Dermis blood vessel endothelial cell (primary cell): Measurements from ENCODE around the gene GABRD. TPM values are rescaled to one million over a fixed set of nuclear protein-coding genes. Genes with fewer than 3 reads are reported as not detected.

ENCODE experiments used
- DNase-seq: peaks from one replicate; pipeline ENCODE4 v3.0.0; 2010
- total RNA-seq: library from RNA; depleted of rRNA; stranded (reverse); fragments of >200 nt; gene quantifications from 2 replicates; pipeline ENCODE4 v1.2.3, GENCODE V29; 2014

The GABRD gene
- total RNA-seq, 1 donor from 2014 or later: 0.51 TPM

DNA sequence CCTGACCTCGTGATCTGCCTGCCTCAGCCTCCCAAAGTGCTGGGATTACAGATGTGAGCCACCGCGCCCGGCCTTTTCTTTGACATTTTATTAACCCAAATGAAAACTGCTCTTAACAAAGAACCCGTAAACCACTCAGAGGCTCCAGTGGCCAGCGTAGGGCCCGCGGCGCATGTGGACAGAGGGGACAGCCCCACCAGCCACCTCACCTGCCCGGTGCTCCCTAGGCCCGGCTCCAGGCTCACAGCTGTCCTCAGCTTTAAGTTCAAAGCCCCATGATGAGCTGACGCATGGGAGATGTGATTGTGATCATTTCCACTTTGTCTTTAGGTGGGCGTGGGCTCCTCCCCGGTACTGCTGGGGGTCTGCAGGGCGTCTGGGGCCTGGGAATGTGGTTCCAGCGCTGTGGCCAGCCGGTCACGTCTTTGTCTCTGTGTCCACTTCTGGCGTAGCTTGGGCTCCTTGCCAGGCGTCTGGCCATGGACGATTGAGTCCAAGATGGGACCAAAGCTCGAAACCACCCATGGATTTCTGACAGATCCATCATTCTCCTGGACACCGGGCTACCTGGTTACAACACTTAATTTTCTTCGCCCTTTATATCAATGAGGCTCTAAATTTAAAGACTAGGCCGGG, 37.9 kb downstream of the GABRD start:
- DNase-seq: no peak

GRCh38 chr1:2059290-2059953, 40.3 kb downstream of the GABRD start:
- no peak for DNase-seq

- no peak for DNase-seq
Observed at GRCh38 chr1:2060072-2060471, 40.9 kb downstream of the GABRD start.

DNA sequence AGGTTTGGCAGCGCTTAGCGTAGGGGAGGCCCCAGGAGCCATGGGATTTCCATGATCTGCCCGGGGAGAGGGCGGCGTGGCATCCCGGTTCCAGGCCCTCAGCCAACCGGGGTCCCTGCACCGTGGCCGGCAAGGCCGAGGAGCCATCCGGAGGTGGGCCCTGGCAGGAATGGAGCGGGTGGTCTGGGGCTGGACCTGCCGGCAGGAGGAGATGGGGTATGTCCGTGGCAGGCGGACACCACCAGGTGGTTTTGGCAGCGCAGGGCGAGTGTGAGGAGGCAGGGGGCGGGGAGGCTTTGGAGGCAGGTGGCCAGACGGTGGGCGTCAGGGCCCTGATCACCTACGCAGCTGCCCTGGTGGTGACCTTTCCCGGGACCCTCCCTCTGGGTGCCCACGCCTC, 41.4 kb downstream of the GABRD start:
- no peak for DNase-seq

DNA sequence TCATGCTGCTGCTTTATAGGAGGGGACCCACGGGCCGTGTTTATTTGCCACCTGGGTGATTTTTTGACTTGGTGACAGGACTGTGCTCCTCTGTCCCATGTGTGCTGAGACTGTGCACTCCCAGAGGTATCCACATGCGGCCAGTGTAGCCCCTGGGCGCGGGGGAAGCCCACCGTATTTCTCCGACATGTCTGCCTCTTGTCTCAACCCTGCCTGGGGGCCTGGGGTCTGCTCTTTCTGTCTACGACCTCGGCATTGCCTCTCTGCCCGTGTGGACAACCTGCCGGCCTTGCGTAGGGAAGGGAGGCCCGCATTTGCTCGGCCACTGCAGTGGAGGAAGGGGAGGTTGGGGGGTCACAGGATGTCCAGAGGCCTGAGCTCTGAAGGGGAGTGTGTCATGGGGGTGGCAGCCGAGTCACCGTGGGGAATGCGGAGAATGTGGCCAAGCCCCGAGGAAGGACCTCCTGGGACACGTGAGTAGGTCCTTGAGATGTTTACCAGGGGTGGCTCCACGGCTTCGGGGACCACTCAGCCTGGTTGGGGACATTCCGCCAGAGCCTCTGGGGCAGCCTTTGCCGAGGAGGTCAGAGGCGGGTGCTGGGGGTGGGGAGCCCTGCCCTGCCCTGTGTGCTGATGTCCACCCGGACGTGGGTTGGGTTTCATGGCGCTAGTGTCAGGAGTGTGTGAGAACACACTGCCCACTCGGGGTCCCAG, 42.1 kb downstream of the GABRD start:
- no peak for DNase-seq

DNA sequence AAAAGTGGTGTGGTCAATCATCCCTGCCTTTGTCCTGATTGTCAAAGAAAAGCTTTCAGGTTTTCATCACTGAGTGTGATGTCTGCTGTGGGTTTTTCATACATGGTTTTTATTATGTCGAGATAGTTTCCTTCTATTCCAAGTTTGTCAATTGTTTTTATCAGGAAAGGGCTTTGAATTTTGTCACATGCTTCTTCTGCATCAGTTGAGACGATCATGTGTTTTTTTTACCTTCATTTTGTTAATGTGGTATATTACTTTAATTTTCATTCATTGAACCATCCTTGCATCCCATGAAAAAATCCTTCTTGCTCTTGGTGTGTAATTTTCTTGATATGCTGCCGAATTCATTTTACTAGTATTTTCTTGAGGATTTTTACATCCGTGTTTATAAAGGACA, 46.6 kb downstream of the GABRD start:
- DNase-seq: no peak

- DNase-seq: no peak
Observed at GRCh38 chr1:2067393-2067792, 48.2 kb downstream of the GABRD start.

GRCh38 chr1:2067981-2068380, 48.8 kb downstream of the GABRD start:
- no peak for DNase-seq

- no peak for DNase-seq
Observed at GRCh38 chr1:2068951-2069350, 49.8 kb downstream of the GABRD start.

DNA sequence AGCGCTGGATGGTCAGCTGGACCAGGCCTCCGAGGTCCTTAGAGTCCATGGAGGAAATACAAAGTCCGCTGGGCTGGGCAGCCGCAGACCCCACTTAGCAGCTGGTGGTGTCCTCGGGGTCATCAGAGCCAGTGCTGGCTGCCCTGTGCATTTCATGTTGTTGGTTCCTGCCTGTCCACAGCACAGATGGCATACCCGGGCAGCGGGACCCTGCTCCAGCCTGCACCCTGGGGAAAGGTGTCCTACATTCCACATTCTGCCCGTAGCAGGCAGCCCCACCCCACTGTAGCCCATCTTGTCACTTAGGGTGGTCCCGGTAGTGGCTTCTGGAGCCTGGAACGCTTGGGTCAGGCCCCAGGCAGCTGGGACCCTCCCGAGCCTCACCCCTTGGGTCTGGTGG, 50.9 kb downstream of the GABRD start:
- DNase-seq: no peak

GRCh38 chr1:2070800-2071530, 51.8 kb downstream of the GABRD start:
- no peak for DNase-seq

DNA sequence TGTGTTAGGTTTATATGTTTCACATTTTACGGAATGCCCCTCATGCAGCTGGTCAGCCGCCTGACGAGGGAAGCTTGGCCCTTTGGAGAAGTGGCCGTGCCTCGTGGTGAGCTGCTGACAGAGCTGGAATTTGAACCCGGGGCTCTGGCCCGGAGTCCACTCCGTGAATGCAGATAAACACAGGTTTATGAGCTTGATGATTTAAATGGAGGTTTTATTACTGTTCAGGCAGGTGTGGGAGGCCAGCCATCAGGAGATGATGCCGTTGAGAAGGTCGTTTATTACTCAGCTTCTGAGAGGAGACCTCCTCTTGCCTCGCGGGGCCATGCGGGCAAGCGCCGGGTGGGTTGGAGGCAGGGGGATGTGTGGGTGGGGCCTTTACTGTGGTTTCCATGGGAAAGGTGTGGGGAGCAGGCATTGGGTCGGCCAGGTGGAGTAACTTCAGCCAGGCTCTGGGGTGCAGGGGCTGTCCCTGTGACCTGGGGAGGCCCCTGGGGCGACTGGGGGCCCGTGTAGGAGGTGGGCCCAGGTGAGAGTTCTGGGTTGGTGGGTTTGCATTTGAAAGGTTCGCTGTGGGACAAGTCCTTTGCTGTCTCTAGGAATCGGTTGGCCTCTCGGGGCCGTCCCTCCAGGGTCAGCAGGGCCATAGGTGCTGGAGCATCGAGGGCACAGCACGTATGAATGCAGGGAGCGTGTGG, 53.1 kb downstream of the GABRD start:
- DNase-seq: no peak

GRCh38 chr1:2072891-2073290, 53.7 kb downstream of the GABRD start:
- no peak for DNase-seq

DNA sequence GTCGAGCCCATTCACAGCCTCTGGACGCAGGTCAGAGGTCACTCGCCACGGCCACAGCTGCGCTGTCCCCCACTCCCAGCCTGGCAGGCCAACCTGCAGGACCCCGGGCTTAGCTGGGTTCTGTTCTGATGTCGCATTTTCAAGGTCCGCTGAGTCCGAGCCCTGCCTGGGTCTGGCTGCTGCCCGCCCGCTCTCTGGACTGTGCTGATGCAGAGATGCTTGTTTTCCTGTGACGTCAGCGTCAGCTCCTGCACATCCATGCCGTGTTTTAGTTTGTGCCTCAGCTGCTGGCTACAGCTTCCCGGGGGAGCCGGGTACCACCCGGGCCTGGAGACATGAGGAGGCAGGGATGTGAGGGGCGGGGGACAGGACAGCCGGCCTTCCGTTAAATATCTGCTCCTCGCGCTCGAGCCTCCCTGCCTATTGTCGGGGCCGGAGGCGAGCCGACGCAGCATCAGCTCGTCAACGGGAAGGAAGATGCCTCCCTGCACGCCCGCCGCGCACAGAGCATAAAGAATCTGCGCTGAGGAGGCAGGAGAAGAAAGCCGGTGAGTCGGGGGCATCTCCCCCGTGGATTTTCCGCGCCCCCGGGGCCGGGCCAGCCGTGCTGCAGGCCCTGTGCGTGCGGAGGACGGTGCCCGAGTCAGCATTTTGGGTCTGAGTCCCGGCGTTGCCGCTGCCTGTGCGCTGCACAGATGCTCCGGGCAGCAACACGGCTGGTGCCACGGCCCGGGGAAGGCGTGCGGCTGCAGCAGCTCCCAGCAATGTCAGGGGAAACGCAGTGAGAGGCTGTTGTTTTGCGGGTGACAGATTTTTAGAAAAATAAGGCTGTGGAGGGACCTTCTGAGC, 54.5 kb downstream of the GABRD start:
- peak; percentile 9 for DNase-seq

- no peak for DNase-seq
Observed at GRCh38 chr1:2074396-2074795, 55.3 kb downstream of the GABRD start.

DNA sequence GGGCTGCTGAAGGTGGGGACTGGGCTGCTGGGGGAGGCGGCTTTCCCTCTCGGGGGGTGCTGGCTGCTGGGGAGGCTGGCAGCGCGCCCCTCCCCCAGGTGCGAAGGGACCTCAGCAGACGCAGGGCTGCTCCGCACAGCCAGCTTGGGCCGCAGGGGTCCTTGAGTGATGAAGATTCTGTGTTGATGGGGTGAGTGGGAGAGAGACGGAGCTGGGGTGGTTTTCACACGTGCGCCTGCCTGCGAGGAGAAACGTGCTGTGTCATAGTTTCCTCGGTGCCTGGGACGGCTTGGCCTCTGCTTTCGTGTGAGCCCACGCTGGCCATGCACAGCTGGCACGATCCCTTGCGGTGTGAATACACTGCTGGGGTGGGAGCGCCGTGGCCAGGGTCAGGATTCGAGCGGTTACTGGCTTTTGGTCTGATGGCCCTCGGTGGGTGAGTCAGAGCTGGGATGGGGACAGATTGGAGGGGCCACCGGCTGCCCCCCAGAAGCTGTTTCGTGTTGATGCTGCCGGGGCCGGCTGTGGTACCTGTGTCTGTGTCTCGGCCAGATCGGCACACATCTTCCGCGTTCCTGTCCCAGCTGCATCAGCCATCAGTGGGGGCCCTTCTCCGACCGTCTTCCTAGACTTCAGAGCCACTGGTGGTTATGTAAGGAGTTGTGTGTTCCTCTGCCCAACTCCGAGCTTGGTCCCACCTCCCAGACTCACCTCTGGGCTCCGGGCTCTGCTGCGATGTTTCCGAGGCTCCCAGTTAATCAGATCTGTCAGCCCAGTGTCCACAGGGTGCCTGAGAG, 56.0 kb downstream of the GABRD start:
- DNase-seq: no peak

DNA sequence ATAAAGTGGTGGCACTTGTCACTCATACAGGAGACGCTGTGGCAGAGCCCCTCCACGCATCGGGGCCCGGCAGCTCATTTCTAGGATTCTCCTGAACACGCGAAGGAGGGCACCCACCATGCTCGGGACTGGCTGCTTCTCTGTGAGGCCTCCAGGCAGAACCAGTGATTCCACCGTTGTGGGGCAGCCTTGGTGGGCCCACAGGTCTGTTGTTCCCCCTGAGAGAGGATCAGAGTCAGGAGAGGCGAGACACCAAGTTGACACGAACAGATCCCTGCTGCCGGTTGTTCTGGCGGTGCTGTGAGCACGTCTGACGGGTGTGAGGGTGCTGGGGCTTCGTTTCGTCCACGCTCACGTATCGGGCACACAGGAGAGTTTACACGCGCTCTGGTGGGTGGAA, 57.7 kb downstream of the GABRD start:
- DNase-seq: no peak

DNA sequence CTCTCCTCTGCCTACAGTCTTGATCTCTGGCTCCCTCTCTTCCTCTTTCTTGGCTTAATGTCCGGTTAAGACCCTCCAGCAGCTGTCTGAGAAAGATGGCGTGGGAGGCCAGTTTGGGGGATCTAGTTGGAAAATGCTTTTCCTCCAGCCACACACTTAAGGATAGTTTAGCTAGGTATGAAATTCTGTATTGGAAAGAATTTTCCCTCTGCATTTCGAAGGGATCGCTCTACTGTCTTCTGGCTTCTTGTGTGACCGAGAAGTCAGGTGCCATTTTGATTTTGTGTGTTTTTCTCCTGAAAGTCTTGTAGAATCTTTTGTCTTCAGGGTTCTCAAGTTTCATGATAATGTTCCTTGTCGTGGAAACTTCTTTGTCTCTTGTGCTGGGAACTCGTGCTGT, 59.0 kb downstream of the GABRD start:
- no peak for DNase-seq

DNA sequence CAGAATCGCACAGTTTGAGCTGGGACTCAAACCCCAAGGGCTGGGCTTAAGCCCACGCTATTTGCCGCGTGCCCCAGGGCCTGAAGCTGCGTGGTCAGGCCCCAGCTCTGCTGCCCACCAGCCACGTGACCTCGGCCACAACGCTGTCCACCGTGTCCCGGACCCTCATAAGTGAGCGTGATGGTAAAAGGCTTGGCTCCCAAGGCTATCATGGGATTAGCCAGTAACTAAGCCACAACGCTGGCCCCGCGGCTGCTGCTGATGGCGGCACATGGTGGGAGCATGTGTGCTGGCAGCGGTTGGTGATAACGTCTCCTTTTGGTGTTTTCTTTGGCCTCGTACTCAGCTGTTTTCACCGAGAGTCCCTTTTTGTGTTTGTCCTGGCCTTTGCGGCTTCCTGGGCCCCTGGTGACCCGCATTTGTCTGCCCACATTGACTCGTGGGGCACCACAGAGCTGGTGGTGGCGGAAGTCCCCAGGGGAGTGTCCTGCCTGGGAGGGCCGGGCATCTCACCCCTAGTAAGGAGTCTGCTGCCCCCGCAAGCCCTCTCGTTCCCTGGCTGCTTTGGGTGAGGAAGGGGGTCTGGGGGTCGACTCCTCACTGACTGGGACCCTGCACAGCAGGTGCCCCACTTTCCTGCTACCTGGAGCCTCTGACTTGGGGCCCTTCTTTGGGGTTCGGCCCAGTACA, 60.4 kb downstream of the GABRD start:
- DNase-seq: no peak

- DNase-seq: no peak
Observed at GRCh38 chr1:2080140-2080539, 61.0 kb downstream of the GABRD start.
